Spleen (tissue), 11 donors: ENCODE results near the gene VCL. TPM values are rescaled to one million over a fixed set of nuclear protein-coding genes. Genes with fewer than 3 reads are reported as not detected.
"Not testable (repeated sequence)": the region's sequence is repeated elsewhere in the genome, so short reads cannot be mapped to it uniquely, and the experiment has no call there.

ENCODE experiments used
- DNase-seq: peaks from one replicate; pipeline ENCODE4 v3.0.0-alpha.2; 2020
- H3K27ac ChIP-seq, 8 donors: fragments of 200-600 bp; sonication (generic) in 7 of 8; 1 replicate in 4 of 8; 2 replicates in 4 of 8; pipeline versions ENCODE4 v1.5.0 to v1.8.0; 2016 to 2021; ENCODE audit warnings: inconsistent platforms in 4 of 8, mild to moderate bottlenecking in 4 of 8, moderate library complexity in 1 of 8
- H3K27me3 ChIP-seq, 7 donors: fragments of 200-600 bp; sonication (generic) in 6 of 7; replicated peaks in 1 of 7; 1 replicate in 4 of 7; 2 replicates in 3 of 7; pipeline versions ENCODE4 v1.5.0 to v1.8.0; 2016 to 2021; ENCODE audit warnings: inconsistent platforms in 3 of 7, mild to moderate bottlenecking in 1 of 7
- H3K36me3 ChIP-seq, 6 donors: fragments of 200-600 bp; sonication (generic) in 5 of 6; 1 replicate in 4 of 6; 2 replicates in 2 of 6; pipeline versions ENCODE4 v1.5.0 to v1.8.0; 2016 to 2021; ENCODE audit warnings: inconsistent platforms in 2 of 6
- H3K4me1 ChIP-seq, 6 donors: fragments of 200-600 bp; sonication (generic) in 5 of 6; 1 replicate in 3 of 6; 2 replicates in 3 of 6; pipeline versions ENCODE4 v1.5.0 to v1.8.0; 2016 to 2021; ENCODE audit warnings: inconsistent platforms in 3 of 6
- H3K4me3 ChIP-seq, 8 donors: fragments of 200-600 bp; sonication (generic) in 7 of 8; 1 replicate in 4 of 8; 2 replicates in 4 of 8; pipeline versions ENCODE4 v1.5.0 to v1.8.0; 2016 to 2021; ENCODE audit warnings: inconsistent platforms in 4 of 8, mild to moderate bottlenecking in 4 of 8, moderate library complexity in 2 of 8
- H3K9me3 ChIP-seq, 8 donors: fragments of 200-600 bp; sonication (generic) in 7 of 8; 1 replicate in 4 of 8; 2 replicates in 4 of 8; pipeline versions ENCODE4 v1.5.0 to v1.8.0; 2016 to 2021; ENCODE audit warnings: inconsistent platforms in 4 of 8
- POLR2A ChIP-seq, 3 donors: fragments of 450-650 bp; IDR thresholded peaks; one replicate each; pipeline ENCODE4 v1.5.1; 2017; ENCODE audit warnings: antibody characterized with exemption in 3 of 3, mild to moderate bottlenecking in 1 of 3
- POLR2AphosphoS5 ChIP-seq, 3 donors: sonication (generic); formaldehyde crosslinking; IDR thresholded peaks; one replicate each; pipeline ENCODE4 v1.5.1; 2017; ENCODE audit warnings: antibody characterized with exemption in 3 of 3
- WGBS, 5 donors: extraction: QIAGEN DNeasy Blood & Tissue Kit in 3 of 5; methylation state at CpG; one replicate each; pipeline versions ENCODE4 v1.1.5 to v1.1.7; 2013 to 2018; 5-methylcytosine and 5-hydroxymethylcytosine counted together
- intact Hi-C: fragments of 100-400 bp; cut with DNase I; formaldehyde crosslinking; loops from one replicate; pipeline ENCODE4 v1.15.0; 2023; ENCODE audit warnings: low total_unique reads
- polyA plus RNA-seq, 3 donors: library from polyadenylated mRNA; stranded (reverse); fragments of 200-250 nt; gene quantifications; one replicate each; pipeline ENCODE4 v1.2.1, GENCODE V29; 2013
- total RNA-seq, 7 donors: library from RNA; depleted of rRNA in 3 of 7; stranded (reverse); fragments of >200 nt in 3 of 7; fragmentation: NEBNext Ultra II Directional in 4 of 7; extraction: Animal tissue kit (Norgen Biotek cat#: 25700) in 4 of 7; gene quantifications; one replicate each; pipeline versions ENCODE4 v1.1.0 to v1.2.1, GENCODE V29; 2016 to 2021
- TF ChIP-seq, protein P1 (sequence below), 11 experiments: fragments of 200-600 bp in 7 of 11; fragments of 450-650 bp in 4 of 11; sonication (generic) in 4 of 11; IDR thresholded peaks in 8 of 11; conservative IDR thresholded peaks in 3 of 11; 1 replicate in 7 of 11; 2 replicates in 4 of 11; pipeline versions ENCODE4 v1.4.0 to v1.8.0; 2016 to 2021; ENCODE audit warnings: antibody characterized with exemption in 11 of 11, inconsistent platforms in 4 of 11, mild to moderate bottlenecking in 1 of 11
- donor health status: healthy with polysubstance abuse.
- donor health status: DM: no; HTN: no; CAD: no; lungs with moderate emphysema.
- donor health status: DM: no; HTN: no; CAD: no.
- donor health status: Bipolar disorder and iron deficiency.
- donor health status: healthy.
- donor health status: DM: no; HTN: no; CAD: no.
- donor health status: DM: yes; HTN: yes; CAD: no.

The VCL gene
- total and polyA plus RNA-seq, 10 donors = 8.8 to 214 (median 77.6) TPM

DNA sequence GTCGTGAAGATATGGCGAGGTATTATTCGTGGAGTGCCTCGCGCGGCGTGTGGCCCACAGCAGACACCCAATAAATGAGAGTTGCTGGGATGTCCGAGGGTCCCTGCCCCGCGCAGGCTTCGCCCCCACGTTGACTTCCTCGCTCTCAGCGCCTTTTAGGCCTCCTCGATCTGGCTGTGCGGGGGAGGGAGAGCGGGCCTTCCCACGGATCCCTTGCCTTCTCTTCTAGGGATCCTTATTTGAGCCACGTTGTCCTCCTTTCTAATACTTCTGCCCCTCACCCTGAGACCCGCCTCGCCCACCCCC is 660 bp downstream of the VCL start:
- peak overlapping the region; percentile 86 to 97 (median 94) for H3K27ac ChIP-seq
- intact Hi-C loops = no loop called here
- H3K4me3 ChIP-seq = peak overlapping the region; percentile 70 to 96 (median 91)
- no peaks in the 10 kb centered on the region for H3K9me3 ChIP-seq
- WGBS, 5 donors = 2 to 6% (median 4%) methylated on average over 21 of the region's 21 CpGs
- H3K4me1 ChIP-seq = peaks cover 11 to 78% (median 43%) of the 10 kb centered on the region in 6 donors
- TF ChIP-seq POLR2AphosphoS5 (IDR thresholded peaks at IDR 0.05) = no peak
- TF ChIP-seq POLR2A (IDR thresholded peaks at IDR 0.05) = no peak
- TF ChIP-seq, protein P1, sequence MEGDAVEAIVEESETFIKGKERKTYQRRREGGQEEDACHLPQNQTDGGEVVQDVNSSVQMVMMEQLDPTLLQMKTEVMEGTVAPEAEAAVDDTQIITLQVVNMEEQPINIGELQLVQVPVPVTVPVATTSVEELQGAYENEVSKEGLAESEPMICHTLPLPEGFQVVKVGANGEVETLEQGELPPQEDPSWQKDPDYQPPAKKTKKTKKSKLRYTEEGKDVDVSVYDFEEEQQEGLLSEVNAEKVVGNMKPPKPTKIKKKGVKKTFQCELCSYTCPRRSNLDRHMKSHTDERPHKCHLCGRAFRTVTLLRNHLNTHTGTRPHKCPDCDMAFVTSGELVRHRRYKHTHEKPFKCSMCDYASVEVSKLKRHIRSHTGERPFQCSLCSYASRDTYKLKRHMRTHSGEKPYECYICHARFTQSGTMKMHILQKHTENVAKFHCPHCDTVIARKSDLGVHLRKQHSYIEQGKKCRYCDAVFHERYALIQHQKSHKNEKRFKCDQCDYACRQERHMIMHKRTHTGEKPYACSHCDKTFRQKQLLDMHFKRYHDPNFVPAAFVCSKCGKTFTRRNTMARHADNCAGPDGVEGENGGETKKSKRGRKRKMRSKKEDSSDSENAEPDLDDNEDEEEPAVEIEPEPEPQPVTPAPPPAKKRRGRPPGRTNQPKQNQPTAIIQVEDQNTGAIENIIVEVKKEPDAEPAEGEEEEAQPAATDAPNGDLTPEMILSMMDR (IDR thresholded peaks at IDR 0.05 in 8 of 11, conservative IDR thresholded peaks at IDR 0.05 in 3 of 11) = no peak
- no peaks in the 10 kb centered on the region for H3K27me3 ChIP-seq
- H3K36me3 ChIP-seq = peaks cover 0 to 9% (median 0%) of the 10 kb centered on the region in 6 donors
- peak; percentile 85 for DNase-seq

DNA sequence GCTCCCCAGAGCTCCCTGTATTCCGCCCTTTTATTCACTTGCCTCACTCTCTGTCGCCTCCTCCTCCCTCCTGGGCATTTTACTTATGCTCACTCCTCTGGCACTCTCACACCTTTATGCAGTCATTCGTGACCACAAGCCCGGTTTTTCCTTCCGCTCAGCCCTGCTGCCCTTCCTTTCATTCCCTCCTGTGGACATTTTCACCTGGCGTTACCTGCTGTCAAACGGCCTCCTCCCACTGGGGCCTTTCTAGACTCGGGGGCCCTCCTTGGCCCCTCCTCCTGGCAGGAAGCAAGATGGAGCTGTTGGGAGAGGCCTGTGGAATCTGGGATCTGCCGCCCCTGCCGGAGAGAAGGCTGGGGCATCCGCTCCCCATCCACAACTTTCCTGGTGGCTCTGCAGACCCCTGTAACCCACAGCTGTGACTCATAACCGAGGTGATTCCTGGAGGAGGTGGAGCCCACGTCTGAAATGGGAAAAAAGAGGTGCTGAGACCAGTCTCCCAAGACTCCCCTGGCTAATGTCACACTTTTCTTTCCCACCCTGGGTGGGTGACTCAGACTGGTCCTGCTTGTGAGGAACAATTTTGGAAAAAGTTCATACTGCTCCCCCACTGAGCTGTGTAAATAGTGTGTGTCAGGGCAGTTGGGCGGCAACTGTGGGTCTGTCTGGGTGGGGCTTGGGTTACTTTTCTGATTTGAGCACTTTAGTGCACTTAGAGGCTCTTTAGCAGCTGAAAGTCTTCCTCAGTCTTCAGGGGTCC is 1.2 kb downstream of the VCL start:
- Histone ChIP-seq H3K27me3 (no peaks in the 10 kb centered on the region), H3K4me1 (peaks cover 11 to 78% (median 41%) of the 10 kb centered on the region in 6 donors), H3K27ac (peak overlapping the region; percentile 86 to 97 (median 94)), H3K36me3 (peaks cover 0 to 12% (median 0%) of the 10 kb centered on the region in 6 donors), H3K9me3 (no peaks in the 10 kb centered on the region), H3K4me3 (peak overlapping the region; percentile 70 to 96 (median 91))
- peak; percentile 82 for DNase-seq
- no peak for TF ChIP-seq POLR2A (IDR thresholded peaks at IDR 0.05)
- TF ChIP-seq POLR2AphosphoS5 (IDR thresholded peaks at IDR 0.05) = peak in 1 of 3 donors; percentile 42
- TF ChIP-seq, protein P1 (IDR thresholded peaks at IDR 0.05 in 8 of 11, conservative IDR thresholded peaks at IDR 0.05 in 3 of 11) = peak in 8 of 11 experiments; percentile 8 to 54 (median 35)
- intact Hi-C loops = no loop called here
- WGBS, 5 donors = 9 to 25% (median 18%) methylated on average over 14 of the region's 14 CpGs

DNA sequence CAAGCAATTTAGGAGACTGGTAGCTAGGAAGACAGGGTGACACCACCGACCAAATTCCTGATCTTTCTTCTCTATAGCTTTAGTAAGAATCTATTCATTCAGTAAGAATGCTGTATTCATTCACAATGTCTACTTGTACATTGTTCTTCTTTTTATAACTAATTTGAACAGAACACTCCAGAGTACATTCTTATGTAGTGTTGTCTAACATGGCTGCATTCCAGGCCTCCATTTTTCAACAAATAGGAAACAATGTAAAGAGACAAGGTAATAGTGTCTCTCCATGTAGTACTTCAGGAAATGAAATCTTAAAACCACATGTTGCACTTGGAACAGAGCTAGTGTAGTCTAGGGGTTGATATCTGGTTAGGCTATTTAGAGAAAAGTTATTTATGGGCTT is 1.8 kb downstream of the VCL start:
- intact Hi-C loops = no loop called here
- WGBS, 5 donors = 29 to 54% (median 48%) methylated on average over 1 of the region's 1 CpG

DNA sequence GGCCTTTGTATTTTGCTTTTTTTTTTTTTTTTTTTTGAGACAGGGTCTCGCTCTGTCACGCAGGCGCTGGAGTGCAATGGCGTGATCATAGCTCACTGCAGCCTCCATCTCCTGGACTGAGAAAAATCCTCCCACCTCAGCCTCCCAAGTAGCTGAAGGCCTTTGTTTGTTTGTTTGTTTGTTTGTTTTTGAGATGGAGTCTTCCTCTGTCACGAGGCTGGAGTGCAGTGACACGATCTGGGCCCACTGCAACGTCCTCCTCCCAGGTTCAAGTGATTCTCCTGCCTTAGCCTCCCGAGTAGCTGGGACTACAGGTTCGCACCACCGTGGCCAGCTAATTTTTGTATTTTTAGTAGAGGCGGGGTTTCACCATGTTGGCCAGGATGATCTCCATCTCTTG is 2.3 kb downstream of the VCL start:
- intact Hi-C loops = not testable (repeated sequence)

More for the DNA sequence above, 1.8 kb downstream of the VCL start:
- no peak for DNase-seq
- Histone ChIP-seq H3K27me3 (no peaks in the 10 kb centered on the region), H3K9me3 (no peaks in the 10 kb centered on the region), H3K4me3 (peak overlapping the region; percentile 70 to 96 (median 91)), H3K27ac (peak overlapping the region; percentile 6 to 97 (median 94)), H3K36me3 (peaks cover 0 to 12% (median 0%) of the 10 kb centered on the region in 6 donors), H3K4me1 (peaks cover 11 to 77% (median 41%) of the 10 kb centered on the region in 6 donors)
- TF ChIP-seq POLR2A (IDR thresholded peaks at IDR 0.05) = no peak
- TF ChIP-seq, protein P1 (IDR thresholded peaks at IDR 0.05 in 8 of 11, conservative IDR thresholded peaks at IDR 0.05 in 3 of 11) = no peak
- TF ChIP-seq POLR2AphosphoS5 (IDR thresholded peaks at IDR 0.05) = no peak

More for the DNA sequence above, 2.3 kb downstream of the VCL start:
- Histone ChIP-seq H3K4me1 (peaks cover 11 to 72% (median 41%) of the 10 kb centered on the region in 6 donors), H3K27ac (peak overlapping the region in 4 of 8 donors; percentile 3 to 97 (median 95)), H3K36me3 (peaks cover 0 to 12% (median 0%) of the 10 kb centered on the region in 6 donors), H3K4me3 (peak overlapping the region in 5 of 8 donors; percentile 80 to 94 (median 91))
- not testable (repeated sequence) for H3K9me3 ChIP-seq, H3K27me3 ChIP-seq, DNase-seq
- 82 to 94% (median 90%) methylated on average over 11 of the region's 11 CpGs for WGBS, 5 donors
